Hepatic stellate cell (primary cell): Measurements from ENCODE around the gene LATS2.

Source experiments
- DNase-seq: peaks from one replicate; pipeline ENCODE4 v3.0.0; 2011; ENCODE audit warnings: low spot score

Gene LATS2

DNA sequence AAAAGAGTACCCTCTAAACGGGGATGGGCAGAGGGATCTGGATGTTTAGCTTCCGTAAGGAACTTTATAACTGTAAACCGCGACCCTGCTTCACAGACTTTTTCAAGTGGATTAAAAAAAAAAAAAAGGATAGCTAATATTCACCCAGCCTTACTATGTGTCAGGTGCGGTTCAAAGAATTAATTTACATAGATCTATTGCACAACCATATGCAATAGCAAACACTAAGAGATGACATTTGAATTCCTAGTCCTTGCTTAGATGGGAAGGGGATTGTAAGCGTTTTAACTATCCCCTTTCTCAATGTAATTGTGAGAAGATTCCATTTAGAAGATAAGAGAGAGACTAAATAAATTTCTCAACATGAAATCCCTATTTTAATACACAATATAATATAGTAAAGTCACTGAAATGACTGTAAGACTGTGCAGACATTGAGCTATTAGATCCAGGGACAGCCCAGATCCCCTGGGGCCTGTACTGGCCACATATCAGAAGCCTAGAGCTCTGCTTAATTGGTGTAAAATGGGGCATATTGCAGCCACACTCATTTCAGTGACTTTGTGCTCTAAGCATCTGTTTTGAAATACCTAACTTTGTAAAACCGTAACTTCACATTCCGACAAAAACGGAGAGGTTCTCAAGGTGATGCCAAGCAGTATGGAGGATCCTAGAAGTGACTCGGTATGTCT lies 13.6 kb downstream of the LATS2 start:
- no peak for DNase-seq

DNA sequence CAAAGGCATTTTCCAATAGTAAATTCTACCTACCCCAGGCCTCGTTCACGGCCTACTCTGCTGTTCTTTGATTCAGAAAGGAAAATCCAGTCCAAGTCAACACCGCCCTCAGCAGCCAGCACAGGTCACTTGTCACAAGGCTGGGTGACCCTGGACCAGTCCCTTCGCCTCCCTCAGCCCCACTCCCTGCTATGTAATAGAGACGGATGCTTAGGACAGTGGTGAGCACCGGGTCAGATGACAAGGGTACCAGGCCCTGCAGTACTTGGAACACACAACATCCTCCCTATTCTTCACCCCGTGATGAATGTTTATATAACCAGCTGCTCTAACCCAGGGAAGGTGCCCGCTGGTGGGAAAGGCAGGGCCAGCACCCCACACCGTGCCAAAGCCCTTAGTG lies 14.3 kb downstream of the LATS2 start:
- DNase-seq: no peak

DNA sequence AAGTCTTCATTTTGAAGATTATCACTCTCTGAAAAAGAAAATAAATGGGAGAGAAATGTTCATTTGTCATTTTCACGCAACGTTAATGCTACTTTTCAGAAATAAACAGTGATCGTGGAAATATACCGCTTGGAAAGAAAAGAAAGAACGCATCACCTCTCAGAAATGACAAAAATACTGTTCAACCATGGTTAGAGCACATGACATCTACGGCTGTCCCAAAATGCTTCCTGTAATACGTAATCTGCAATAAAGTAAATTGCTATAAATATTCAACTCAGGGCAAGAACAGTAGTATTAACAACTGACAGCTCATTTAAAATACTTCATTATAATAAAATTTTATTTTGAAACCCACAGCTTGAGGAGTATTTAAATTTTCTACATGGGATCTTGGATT lies 15.2 kb downstream of the LATS2 start:
- DNase-seq: no peak

DNA sequence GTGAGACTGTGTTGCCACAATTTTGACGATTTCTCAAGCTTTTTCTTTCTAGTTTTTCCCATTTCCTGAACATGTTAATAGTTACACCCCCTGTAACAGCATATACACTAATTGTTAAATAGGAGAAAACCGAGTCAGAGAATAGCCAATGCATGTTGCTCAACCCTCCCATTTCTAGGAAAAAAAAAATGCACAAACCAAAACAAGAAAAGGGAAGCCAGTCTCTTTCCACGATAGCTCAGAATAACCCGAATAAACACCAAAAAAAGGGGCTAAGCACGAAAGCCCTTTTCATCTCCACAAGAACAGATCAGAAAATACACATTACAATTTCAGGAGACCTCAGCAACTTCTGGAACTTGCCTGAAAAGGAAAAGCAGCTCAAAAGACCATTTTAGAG lies 16.3 kb downstream of the LATS2 start:
- DNase-seq: no peak

DNA sequence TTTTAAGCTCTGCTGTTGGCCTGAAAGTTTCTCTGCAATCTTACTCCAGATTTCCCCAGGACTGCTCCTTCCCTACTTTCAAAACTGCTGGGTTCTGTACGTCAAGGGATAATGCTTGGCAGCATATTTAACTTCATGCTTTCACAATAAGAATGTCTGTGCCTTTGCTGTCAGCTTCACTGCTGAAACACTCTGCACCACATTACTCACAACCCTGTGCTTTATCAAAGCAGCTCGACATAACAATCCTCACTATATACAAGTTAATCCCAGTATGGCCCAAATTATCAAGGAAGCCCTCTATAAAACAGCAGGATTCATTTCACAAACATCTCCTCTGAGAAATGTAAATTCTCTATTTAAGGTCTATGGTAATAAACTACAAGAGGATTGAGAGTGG lies 17.5 kb downstream of the LATS2 start:
- peak; percentile 72 for DNase-seq

DNA sequence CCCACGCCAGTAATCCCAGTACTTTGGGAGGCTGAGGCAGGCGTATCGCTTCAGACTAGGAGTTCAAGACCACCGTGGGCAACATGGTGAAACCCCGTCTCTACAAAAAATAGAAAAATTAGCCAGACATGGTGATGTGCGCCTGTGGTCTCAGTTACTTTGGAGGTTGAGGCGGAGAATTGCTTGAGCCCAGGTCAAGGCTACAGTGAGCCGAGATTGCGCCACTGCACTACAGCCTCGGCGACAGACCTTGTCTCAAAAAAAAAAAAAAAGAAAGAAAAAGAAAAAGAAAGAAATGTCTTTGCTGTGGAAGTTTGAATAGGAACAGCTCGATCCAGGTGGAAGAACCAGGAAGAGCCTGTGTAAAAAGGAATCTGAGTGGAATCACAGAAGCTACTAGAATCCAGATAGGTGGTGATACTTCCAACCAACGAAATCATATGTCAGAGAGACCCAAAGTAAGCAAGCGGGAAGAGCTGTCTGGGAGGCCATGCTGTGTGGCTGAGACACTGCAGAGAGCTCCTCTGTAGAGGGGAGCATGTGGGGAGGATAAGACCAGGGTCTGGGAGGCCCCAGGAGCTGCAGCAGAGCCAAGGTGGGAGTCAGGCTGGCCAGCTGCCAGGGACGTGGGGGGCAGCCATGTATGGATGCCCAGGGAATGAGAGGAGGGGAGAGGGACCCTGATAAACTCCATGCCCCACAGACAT lies 21.1 kb downstream of the LATS2 start:
- no peak for DNase-seq

DNA sequence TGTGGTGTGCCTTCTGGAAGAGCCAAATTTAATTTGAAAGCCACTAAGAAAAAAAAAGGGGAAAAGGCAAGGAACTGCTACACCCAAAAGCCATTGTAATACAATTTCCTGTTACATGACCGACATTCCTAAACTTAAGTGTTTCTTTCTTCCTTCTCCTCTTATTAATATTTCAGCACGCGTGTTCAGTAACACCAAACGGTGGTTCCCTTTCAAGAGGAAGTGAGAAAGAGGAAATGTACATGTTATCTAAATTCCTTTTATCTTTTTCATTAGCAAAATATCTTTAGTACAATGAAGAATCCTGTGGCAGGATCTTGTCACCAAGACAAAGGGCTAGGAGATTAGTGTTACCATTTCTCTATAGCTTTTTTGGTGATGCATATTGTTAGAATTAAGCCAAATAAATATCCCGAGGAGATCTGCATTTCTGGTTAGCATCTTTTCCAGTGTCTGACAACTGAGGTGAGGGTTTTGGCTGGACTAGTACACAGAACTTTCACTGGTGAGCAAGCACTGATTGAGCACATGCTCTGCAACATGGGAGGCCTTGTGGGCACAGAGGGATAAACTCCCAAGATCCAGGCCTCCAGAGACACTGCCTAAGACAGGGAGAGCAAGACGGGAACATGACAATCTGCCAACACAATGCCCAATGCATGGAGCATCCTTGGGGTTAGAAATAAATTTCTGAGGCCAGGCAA lies 22.1 kb downstream of the LATS2 start:
- DNase-seq: no peak

DNA sequence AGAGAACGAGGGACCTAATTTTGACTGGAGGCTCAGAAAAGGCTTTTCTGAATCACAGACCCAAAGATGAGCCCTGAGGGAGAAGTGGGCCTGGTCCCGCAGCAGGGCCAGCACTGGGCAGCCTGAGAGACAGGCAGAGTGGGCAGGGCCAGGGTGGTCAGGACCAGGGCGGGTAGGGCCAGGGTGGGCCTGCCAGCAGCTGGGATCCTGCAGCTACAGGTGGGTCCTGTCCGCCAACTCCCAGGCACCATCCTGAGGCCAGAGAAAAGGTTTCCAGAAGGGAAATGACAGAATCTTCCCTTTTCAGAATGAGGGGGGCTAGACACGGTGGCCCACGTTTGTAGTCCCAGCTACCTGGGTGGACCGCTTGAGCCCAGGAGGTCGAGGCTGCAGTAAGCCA lies 23.7 kb downstream of the LATS2 start:
- no peak for DNase-seq

DNA sequence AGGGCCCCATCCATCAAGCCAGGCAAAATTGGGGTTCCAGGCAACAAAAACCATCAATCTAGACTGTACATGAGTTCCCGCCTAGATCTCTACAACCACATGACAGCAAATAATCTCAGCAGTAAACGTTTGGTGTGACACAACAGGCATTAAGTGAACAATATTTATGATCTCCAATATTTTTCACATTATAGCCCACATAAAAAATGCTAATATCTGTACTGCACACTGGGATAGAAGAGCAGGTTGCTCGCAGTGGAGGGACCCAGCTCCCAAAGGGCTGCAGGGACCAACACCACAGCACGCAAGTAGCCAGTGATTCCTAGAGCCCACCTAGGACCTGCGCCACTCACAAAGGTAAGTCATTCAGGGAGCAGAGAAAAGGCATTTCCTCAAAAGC lies 25.9 kb downstream of the LATS2 start:
- no peak for DNase-seq

DNA sequence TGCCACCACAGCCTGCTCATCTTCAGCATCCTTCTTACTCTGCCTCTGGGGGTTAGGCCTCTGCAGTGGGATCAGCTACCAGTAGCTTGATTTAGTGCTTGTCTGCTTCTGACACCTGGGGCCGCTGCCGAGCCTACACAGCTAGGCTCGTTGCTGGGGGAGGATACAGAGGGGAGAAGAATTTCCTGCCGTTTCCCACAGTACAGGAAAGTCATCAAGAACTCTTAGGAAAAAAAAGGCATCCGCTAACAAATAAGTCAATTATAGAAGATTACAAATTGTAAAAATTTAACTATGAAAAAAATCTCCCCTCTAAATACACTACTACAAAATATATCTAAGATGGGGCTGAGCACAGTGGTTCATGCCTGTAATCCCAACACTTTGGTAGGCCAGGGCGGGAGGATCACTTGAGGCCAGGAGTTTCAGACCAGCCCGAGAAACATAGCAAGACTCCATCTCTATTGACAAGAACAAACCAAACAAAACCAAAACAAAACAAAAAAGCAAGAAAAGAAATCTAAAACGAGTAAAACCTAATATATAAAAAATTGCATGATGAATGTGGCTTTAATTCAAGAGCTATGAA lies 26.7 kb downstream of the LATS2 start:
- DNase-seq: no peak

DNA sequence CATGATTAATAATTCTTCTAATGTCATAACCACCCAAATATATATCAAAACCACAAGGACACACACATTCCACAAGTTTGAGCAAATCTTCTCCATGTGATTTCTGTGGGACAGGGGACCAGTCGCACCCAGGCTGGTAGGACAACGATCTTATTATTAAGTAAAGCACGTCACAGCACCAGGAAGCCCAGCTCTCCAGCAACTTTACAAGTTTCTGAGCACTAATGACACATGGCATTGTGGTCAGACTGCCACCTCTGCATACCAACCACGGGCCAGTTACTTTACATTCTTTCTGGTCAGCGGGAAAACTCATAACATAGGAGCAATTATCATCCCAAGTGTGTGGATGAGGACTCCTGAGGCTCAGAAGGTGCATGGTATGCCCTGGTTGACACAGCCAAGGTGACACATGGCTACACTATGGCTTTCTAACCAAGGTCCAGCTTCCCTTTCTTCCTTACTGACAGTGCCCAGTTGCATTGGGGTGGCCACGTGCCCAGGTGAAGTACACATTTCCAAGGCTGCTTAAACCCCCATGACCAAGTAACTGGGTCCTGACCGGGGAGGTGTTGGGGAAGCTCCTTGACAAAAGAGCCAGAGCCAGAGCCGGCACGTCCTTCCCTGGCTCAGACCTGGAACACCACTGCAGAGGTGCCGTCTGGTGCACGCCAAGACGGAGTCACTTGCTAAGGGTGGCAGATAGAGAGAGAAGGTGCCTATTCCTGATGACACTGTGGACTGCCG lies 27.4 kb downstream of the LATS2 start:
- no peak for DNase-seq

DNA sequence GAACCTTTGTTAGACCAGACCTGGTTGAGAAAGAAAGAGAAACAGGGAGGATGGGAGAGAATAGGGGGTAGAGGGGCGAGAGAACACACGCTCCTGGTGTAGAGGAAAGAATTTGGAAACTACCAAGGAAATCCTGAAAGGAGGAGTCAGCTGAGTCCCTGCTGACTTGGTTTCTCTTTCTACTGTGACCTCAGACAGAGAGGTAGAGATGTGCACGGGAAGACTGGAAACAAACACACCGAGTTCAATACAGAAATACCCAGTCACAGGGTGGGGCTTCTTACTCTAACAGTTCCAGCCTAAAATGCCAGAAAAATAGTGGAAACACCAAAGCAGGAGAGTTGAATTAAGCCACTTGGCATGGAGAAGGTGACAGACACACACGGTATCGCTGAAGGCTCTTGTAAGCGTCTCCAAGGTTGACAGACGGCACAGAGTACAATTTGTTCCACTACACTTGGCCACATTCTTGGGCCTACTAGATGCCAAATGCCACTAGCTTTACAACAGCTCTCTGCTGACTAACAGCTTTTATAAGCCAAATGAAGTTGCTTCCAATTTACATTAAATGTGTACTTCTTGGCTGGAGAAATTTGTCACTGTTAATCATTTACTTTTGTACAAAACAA lies 28.1 kb downstream of the LATS2 start:
- DNase-seq: no peak

DNA sequence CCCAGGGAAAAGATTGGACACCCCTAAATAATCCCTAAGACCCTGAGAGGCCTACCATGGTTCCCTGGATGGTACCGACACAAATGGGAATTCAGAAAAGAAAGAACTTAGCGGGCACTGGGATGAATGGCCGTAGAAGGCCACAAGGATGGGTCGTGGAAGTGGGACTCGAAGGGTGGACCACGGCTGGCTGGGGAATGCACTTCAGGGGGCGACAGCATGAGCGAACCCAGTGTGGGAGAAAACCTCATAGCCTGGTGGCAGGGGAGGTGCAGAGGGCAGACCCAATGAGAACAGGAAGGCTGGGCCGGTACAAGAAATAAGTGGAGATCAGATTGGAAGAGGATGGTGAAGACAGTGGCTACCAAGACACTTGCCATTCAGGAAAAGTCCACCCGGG lies 28.7 kb downstream of the LATS2 start:
- DNase-seq: no peak

DNA sequence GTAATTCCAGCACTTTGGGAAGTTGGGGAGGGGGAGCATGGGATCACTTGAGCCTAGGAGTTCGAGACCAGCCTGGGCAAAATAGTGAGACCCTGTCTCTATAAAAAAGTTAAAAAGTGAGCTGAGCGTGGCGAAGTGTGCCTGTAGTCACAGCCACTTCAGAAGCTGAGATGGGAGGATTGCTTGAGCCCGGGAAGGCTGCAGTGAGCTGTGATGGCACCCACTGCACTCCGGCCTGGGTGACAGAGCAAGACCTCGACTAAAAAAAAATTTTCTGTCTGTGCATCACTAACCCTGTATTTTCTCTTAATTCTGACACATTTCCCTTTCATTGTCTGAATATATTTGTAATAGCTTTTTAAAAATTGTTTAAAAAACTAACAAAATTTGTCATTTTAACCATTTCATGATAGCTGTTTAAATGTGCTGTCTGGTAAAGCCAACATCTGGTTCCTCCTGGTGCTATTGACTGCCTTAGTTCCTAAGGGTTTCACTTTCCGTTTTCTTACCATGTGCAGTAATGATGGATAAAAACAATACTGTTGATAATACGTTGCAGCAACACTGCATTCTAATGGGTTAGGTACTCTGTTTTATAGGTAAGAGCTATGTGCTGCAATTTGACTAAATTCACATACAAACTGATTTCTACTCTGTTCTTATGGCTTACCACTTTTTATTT lies 29.7 kb downstream of the LATS2 start:
- DNase-seq: no peak

DNA sequence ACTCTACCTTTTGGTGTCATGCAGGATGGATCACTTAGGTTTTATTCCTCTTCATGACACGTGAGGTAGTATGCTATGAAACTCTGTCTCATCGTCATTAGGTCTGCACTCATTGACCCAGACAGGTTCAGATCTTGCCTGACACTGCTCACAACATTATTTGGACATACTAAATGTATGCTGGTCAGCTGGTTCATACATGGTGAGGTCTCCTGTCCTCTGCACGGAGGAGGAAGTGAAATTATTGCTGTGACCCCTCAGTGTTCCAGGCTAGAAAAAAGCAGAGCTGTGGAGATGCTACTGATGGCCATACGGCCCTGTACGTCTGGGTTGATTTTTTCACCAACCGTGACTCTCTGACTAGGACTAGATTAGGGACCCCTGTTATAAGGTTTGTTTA lies 35.8 kb downstream of the LATS2 start:
- DNase-seq: no peak

DNA sequence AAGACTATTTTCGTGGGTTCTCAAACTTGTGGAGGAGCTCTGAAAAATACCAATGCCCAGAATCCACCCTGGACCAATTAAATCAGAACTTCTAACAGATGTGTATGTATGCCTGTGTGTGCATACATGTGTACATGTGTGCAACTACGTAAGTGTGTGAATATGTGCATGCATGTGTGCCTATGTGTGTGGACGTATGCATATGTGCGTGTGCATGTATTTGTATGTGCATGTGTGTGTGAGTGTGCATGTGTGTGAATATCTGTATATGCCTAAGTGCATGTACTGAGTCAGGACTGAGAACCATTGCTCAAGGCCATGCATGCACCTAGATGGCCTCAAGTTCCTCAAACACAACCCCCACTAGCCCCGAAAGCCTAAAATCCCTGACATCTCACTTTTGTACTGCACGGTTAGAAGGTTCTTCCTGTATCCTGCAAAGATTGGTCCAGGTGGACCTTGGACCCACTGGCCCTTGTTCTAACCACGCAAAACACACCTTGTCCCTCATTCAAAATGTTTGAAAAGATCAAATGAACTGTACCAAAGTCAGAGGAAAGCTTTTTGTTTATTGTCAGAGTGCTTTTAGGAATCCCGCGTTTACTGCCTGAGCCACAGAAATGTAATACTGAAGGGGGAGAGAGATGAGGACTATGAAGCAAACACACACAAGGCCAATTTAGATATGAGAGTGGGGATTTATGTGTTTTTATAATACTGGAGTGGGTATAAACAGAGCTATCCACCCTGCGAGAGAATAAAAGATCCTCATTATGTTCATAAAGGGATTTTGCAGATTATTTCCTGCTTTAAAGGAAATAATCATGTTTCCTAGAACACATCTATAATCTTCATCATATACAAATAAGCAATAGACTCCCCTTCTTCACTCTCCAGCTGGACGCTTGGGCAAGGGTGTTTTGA lies 39.1 kb downstream of the LATS2 start:
- DNase-seq: no peak

DNA sequence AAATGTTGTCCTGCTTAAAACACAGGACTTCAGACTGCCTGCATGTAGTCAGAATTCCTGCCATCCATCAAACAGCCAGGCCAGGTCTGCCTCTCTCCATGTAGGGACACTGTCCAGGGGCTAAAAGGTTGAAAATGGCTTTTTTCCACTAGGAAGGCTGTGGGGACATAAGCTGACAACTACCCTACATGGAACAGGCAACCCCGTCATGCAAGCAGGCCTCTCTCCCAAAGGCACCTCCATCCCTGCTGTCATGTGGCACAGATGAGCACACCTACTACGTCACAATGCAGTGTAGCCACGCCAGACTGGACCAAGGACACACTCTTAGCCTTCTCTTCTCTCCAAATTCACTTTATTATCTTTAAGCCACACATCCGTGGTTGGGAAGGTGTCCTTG lies 40.8 kb downstream of the LATS2 start:
- DNase-seq: no peak

DNA sequence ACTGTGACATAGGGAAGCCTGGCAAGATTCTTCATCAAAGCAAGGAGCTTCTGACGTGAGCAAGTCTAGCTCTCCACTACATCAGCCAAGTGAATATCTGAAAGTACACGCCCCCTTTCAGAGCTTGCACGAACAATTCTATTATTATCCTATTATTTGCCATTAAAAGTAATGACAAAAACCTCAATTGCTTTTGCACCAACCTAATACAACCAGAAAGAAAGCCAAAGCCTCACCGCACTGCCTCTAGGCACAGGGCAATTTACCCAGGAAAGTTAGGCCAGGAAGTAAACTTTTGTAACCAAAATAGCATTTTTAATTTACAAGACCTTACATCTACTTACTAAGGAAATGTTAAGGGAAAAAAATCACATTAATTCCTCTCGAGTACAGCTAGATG lies 41.2 kb downstream of the LATS2 start:
- DNase-seq: no peak

DNA sequence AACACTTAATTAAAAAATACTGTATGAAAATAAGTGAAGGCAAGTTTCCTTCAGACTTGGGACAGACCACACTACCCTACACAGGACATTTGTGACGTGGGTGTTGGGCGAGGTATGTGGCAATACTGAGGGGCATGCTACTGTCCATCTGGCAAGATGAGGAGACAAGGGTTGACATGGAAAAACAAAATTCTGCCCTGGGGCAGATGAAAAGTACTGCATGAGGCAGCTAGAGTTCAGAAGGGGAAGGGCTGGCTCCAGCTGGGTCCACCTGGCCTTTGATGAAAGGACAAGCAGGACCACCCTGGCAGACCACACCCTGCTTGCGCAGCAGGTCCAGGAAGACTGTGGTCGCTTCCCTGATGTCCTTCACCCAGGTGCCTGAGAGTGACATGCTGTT lies 43.2 kb downstream of the LATS2 start:
- no peak for DNase-seq

DNA sequence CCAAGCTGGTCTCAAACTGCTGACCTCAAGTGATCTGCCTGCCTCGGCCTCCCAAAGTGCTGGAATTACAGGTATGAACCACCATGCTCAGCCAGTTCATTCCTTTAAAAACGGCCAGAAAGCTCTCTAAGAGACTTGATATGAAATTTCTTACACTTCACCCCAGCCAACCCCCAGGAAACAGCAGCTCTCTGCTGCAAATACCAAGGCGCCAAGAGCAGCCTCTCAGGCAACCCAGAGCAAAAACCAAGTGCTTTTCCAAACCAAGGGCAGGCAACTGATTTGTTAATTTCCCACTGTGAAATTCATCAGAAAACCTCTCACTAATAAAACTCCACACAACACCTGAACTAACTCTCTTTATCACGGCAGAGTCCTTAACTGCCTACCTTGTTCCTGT lies 44.9 kb downstream of the LATS2 start:
- no peak for DNase-seq
